ENCODE data around the gene DCAF6.
A peak's percentile ranks its signal among the peaks of the same experiment; 100 is the strongest.
"Not testable (repeated sequence)": the region's sequence is repeated elsewhere in the genome, so short reads cannot be mapped to it uniquely, and the experiment has no call there.

Gene DCAF6

DNA sequence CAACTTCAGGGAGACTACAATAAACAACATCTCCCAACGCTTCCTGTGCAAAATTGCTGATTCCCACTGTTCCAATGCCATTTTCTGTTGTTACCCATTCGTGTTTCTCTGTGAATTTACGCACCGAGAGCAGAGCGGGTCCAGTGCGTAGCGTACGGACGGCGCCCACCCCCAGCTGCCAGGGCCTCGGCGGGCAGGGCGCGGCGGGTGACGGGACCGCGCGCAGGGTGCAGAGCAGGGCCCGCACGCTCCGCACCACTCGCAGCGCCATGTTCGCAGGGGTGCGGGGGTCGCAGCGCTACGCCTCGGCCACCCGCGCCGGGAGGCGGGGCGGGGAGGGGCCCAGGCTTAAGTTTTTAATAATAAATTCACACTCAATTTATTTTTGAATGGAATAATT lies 119.7 kb downstream of the DCAF6 start:
- peaks cover 15% of the 10 kb centered on the region for H3K4me1 Mint-ChIP-seq
- not testable (repeated sequence) for H3K4me3 Mint-ChIP-seq; DNase-seq (ENCODE audit: low spot score in 2 of 2); H3K27me3 Mint-ChIP-seq; H3K27ac Mint-ChIP-seq (ENCODE audit: low read depth); H3K9me3 Mint-ChIP-seq; H3K36me3 Mint-ChIP-seq (ENCODE audit: insufficient read depth)
- ATAC-seq (replicated peaks; ENCODE audit: extremely low read depth, poor library complexity, severe bottlenecking) = peak; percentile 49

DNA sequence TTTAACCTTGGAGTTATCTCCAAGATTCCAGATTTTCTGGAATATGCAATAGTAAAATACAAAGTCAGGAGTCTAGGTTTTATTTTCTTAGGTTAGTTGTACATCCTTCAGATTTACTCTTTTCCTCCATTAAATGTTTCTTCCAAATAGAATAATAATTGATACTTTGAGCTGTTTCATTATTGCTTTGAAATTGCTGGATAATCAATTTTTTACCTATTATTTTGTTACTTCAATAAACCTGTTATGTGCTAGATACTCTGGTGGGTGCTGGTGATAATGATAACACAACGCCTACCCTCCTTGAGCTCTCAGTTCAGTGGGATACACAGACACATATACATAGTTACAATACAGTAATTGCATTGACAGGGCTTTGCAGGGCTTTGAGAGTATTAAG lies 120.9 kb downstream of the DCAF6 start:
- H3K27me3 Mint-ChIP-seq = no peaks in the 10 kb centered on the region
- peaks cover 15% of the 10 kb centered on the region for H3K4me1 Mint-ChIP-seq
- peaks cover 5% of the 10 kb centered on the region for H3K36me3 Mint-ChIP-seq (ENCODE audit: insufficient read depth)
- no peak for DNase-seq (ENCODE audit: low spot score in 2 of 2)
- H3K4me3 Mint-ChIP-seq = no peak overlapping the region
- ATAC-seq (replicated peaks; ENCODE audit: extremely low read depth, poor library complexity, severe bottlenecking) = no peak
- H3K9me3 Mint-ChIP-seq = no peaks in the 10 kb centered on the region
- no peak overlapping the region for H3K27ac Mint-ChIP-seq (ENCODE audit: low read depth)

DNA sequence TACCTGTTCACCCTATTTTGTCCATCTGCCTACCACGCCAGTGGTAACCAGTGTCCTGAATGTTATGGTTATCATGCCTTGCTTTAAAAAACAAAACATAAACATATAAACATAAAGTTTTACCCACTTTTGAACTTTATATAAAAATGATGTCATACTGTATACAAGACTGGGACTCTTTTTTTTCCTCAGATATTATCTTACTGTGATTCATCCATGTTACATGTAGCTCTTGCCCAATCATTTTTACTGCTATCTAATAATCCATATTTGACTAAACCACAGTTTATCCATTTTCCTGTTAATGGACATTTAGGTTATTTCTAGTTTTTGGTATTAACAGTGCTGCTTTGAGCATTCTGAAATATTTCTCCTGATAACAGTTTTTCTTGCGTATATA lies 121.4 kb downstream of the DCAF6 start:
- peaks cover 12% of the 10 kb centered on the region for H3K4me1 Mint-ChIP-seq
- ATAC-seq (replicated peaks; ENCODE audit: extremely low read depth, poor library complexity, severe bottlenecking) (no peak), DNase-seq (ENCODE audit: low spot score in 2 of 2) (no peak)
- no peaks in the 10 kb centered on the region for H3K27me3 Mint-ChIP-seq
- H3K4me3 Mint-ChIP-seq = no peak overlapping the region
- no peaks in the 10 kb centered on the region for H3K9me3 Mint-ChIP-seq
- peaks cover 5% of the 10 kb centered on the region for H3K36me3 Mint-ChIP-seq (ENCODE audit: insufficient read depth)
- no peak overlapping the region for H3K27ac Mint-ChIP-seq (ENCODE audit: low read depth)

DNA sequence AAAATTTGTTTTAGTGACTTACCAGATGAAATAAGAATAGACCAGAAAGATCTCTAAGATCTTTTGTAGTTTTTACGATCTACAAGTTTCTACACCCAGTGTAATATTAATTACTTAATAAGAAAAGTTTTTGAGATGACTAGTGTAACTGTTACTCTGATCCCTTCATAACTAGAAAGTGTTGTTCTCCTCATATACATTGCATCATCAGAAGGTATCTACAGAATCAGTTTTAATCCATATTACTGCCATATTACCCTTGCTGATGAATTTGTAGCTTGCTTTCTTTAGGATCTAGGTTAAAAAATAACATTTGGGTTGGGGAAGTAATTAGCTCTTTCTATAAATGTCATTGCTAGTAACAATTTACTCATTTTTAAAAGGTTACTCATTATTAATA lies 127.7 kb downstream of the DCAF6 start:
- no peaks in the 10 kb centered on the region for H3K27me3 Mint-ChIP-seq
- no peaks in the 10 kb centered on the region for H3K9me3 Mint-ChIP-seq
- H3K4me1 Mint-ChIP-seq = no peaks in the 10 kb centered on the region
- DNase-seq (ENCODE audit: low spot score in 2 of 2) (no peak), ATAC-seq (replicated peaks; ENCODE audit: extremely low read depth, poor library complexity, severe bottlenecking) (no peak)
- no peak overlapping the region for H3K27ac Mint-ChIP-seq (ENCODE audit: low read depth)
- H3K4me3 Mint-ChIP-seq = no peak overlapping the region
- H3K36me3 Mint-ChIP-seq (ENCODE audit: insufficient read depth) = peaks cover 23% of the 10 kb centered on the region

DNA sequence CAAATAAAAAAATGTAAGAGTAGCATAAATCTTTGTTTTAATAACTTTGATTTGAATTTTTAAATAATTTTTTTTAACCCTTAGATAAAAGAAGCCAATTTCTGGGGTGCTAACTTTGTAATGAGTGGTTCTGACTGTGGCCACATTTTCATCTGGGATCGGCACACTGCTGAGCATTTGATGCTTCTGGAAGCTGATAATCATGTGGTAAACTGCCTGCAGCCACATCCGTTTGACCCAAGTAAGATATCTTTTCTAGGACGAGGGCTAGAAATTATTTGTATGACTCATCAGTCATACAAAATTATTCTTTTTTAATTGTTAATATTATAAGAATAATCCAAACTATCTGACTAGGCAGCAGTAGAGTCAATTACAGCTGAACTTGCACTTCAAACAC lies 129.0 kb downstream of the DCAF6 start:
- Mint-ChIP-seq H3K4me1 (no peaks in the 10 kb centered on the region), H3K27ac (ENCODE audit: low read depth) (no peak overlapping the region), H3K4me3 (no peak overlapping the region), H3K27me3 (no peaks in the 10 kb centered on the region), H3K9me3 (no peaks in the 10 kb centered on the region), H3K36me3 (ENCODE audit: insufficient read depth) (peaks cover 30% of the 10 kb centered on the region)
- no peak for DNase-seq (ENCODE audit: low spot score in 2 of 2)
- no peak for ATAC-seq (replicated peaks; ENCODE audit: extremely low read depth, poor library complexity, severe bottlenecking)

DNA sequence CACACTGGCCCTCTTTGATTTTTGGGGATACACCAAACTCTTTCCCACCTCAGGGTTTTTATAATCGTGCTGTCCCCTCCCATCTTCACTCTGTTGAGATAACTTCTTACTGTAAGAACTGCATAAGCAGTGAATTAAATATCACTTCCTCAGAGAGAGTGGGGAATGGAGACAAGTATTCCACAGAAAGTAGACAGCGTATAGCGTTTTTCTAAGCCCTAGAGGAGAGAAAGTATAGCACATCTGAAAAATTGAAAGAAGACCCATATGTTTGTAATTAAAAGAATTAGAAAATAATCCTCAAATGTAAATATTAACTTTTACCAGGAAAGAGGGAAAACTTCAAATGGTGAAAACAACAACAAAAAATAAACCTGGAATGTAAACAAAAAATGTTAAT lies 132.9 kb downstream of the DCAF6 start:
- H3K36me3 Mint-ChIP-seq (ENCODE audit: insufficient read depth) = peaks cover 32% of the 10 kb centered on the region
- no peaks in the 10 kb centered on the region for H3K27me3 Mint-ChIP-seq
- H3K4me1 Mint-ChIP-seq = no peaks in the 10 kb centered on the region
- no peak overlapping the region for H3K4me3 Mint-ChIP-seq
- no peaks in the 10 kb centered on the region for H3K9me3 Mint-ChIP-seq
- no peak overlapping the region for H3K27ac Mint-ChIP-seq (ENCODE audit: low read depth)
- no peak for DNase-seq (ENCODE audit: low spot score in 2 of 2)
- ATAC-seq (replicated peaks; ENCODE audit: extremely low read depth, poor library complexity, severe bottlenecking) = no peak

DNA sequence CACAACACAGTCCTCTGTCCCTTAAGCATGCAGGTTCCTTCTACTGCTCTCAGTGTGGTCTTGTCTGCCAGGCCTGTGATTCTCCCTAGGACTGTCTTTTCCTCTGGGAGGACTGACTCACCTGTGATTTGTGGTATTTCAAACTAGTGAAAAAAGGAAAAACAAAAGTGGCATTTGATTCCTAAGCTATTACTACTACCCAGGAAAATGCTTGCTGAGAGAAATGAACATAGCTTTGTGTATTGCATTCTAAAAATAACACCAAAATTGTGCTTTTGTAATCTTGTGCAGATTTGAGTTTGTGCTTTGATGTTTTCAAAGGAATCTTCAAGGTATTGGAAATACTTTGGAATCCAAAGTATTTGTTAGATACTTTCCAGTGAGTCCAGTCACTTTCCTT lies 143.3 kb downstream of the DCAF6 start:
- H3K9me3 Mint-ChIP-seq = no peaks in the 10 kb centered on the region
- no peaks in the 10 kb centered on the region for H3K27me3 Mint-ChIP-seq
- H3K4me1 Mint-ChIP-seq = no peaks in the 10 kb centered on the region
- ATAC-seq (replicated peaks; ENCODE audit: extremely low read depth, poor library complexity, severe bottlenecking) = no peak
- no peak overlapping the region for H3K27ac Mint-ChIP-seq (ENCODE audit: low read depth)
- DNase-seq (ENCODE audit: low spot score in 2 of 2) = no peak
- peaks cover 13% of the 10 kb centered on the region for H3K36me3 Mint-ChIP-seq (ENCODE audit: insufficient read depth)
- no peak overlapping the region for H3K4me3 Mint-ChIP-seq

DNA sequence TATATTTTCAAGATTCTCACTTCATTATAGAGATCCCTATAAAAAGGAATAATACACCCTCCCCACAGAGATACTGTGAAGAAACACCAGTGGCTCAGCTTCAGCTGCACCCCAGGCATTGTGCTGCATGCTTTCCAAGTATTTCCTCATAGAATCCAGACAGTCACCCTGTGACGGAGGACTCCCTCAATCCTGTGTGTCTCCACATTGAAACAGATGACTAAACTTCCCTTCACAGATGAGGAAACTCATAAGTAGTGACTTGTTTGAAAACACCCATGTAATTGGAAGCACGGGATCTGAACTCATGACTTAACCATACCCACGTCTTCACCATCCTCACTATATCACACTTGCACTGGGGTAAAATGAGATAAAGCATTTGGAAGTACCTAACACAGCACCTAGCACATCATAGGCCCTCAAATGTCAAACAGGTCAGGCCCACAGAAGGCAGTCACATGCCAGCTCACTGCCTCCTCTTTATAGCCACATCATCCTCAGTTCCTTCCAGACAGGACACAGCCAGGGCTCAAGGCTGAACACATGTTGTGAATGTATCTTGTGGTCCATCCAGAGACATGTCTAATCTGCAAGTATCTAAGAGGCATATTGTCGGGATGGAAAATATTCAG lies 145.0 kb downstream of the DCAF6 start:
- no peaks in the 10 kb centered on the region for H3K4me1 Mint-ChIP-seq
- H3K36me3 Mint-ChIP-seq (ENCODE audit: insufficient read depth) = peaks cover 7% of the 10 kb centered on the region
- H3K27me3 Mint-ChIP-seq = no peaks in the 10 kb centered on the region
- ATAC-seq (replicated peaks; ENCODE audit: extremely low read depth, poor library complexity, severe bottlenecking) (no peak), DNase-seq (ENCODE audit: low spot score in 2 of 2) (no peak)
- no peak overlapping the region for H3K27ac Mint-ChIP-seq (ENCODE audit: low read depth)
- H3K4me3 Mint-ChIP-seq = no peak overlapping the region
- H3K9me3 Mint-ChIP-seq = no peaks in the 10 kb centered on the region

DNA sequence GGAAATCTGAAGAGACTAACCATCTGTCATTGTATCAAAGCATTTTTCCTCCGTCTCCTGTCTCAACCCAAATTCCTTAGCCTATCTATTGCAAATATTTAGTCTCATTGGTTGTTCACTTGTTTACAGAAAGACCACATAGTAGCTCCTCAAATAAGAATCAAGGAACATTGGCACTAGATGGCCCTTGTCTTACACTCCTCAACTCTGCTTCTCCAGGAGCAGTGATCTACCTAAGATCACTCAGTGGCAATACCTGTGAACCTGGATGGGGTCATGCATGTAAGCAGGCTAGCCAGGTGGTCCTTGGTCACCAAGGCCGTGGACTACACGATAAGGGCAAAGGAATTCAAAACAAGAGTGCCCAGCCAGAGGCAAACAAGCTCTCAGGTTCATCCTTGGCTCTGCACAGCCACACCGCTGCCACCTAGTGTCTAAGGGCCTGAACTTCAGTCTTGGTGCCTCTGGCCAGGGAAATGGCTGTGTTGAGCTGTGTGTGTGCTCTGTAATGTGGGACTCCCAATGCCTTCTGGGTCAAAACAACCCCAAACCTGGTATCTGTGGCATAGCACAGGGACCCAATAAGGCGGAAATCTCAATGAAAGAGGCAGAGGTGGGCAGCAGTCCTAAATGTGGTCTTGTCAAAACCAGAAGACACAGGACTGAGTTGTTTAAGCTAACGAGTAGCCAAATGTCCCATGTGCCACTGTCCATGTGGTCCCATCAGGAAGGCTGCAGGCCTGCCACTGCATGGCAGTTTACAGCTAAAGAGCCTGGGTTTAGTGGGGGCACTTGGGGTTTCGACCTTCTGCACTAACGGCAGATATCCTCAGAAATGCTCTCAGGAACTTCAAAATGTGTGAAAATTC lies 145.8 kb downstream of the DCAF6 start:
- peak; percentile 74 for ATAC-seq (replicated peaks; ENCODE audit: extremely low read depth, poor library complexity, severe bottlenecking)
- peaks cover 4% of the 10 kb centered on the region for H3K36me3 Mint-ChIP-seq (ENCODE audit: insufficient read depth)
- H3K27ac Mint-ChIP-seq (ENCODE audit: low read depth) = no peak overlapping the region
- H3K4me3 Mint-ChIP-seq = no peak overlapping the region
- H3K27me3 Mint-ChIP-seq = no peaks in the 10 kb centered on the region
- H3K4me1 Mint-ChIP-seq = no peaks in the 10 kb centered on the region
- DNase-seq (ENCODE audit: low spot score in 2 of 2) = peak; percentile 35 to 47
- no peaks in the 10 kb centered on the region for H3K9me3 Mint-ChIP-seq

DNA sequence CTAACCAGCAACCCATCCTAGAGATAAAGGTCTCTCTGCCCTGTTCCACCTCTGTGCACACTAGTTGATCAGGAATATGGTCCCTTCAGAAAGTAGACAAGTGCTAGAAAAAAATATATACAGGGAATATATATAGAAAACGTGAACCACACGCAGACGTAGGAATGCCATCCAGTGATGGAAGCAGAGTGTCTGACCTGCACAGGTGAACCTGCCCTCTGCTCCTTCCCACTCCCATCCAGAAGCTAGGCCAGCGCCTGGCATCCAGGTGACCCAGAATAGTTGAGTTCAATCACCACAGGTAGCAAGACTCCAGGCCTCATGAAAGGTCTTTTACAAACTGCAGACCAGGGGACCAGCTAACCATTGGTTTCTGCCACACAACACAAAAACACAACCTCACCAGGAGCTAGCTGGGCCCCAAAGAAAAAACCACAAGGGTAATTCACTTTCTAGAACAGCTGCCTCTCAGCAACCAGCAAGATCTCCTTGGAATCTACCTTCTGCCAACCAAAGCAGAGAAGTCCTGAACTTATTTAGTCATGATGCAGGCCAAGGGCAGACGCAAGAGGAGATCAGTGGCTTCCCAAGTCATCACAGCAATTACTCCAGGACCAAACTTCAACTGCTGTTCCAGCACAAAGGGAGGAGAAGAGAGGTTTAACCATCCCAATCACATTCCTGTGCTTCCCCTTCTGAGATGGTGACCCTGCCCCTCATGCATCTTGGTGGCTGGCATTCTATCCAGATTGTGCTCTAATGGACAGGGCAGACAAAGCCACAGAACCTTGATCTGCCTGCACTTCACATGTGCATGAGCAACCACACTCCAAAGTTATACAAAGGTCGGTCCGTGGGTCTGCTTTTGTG lies 147.2 kb downstream of the DCAF6 start:
- no peaks in the 10 kb centered on the region for H3K4me1 Mint-ChIP-seq
- ATAC-seq (replicated peaks; ENCODE audit: extremely low read depth, poor library complexity, severe bottlenecking) = no peak
- no peak for DNase-seq (ENCODE audit: low spot score in 2 of 2)
- H3K27ac Mint-ChIP-seq (ENCODE audit: low read depth) = no peak overlapping the region
- H3K27me3 Mint-ChIP-seq = no peaks in the 10 kb centered on the region
- no peaks in the 10 kb centered on the region for H3K9me3 Mint-ChIP-seq
- H3K4me3 Mint-ChIP-seq = no peak overlapping the region
- H3K36me3 Mint-ChIP-seq (ENCODE audit: insufficient read depth) = peaks cover 3% of the 10 kb centered on the region

DNA sequence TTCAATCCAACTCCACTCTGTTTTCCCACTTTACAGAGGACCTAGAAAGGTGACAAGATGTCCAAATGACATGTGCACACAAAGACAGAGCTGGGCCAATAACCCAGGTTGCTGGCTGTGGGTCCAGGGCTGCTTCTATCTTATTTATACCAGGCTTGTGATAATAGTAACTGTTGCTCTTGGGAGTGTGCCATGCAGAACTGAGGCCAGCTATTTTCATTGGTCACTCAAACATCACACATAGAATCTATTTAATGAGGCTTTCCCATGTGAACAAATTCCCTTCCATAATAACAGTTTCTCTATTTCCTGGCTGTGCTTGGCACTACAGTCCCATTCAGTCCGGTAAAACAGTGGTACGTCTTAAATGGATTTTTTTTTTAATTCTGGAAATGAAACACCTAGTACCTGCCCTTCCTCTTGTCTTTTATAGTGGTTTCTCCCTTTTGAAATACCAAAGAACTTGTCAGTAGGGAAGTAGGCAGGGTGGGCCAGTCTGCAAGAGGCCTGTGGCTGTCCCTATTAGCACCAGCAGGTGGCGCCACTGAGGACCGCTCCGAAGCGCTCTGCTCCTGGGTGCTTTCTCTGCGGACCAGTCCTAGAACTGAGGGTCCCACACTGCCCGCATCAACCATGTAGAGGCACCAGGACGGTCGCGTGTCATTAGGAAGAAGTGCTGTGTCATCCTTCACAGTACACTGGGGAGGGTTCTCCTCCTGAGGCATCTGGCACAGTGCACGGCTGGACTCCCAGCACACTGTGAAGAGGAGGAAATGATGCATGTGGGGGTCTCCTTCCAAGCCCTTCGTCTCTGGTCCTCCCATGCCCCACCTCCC lies 148.1 kb downstream of the DCAF6 start:
- Mint-ChIP-seq H3K4me3 (no peak overlapping the region), H3K4me1 (no peaks in the 10 kb centered on the region), H3K27me3 (no peaks in the 10 kb centered on the region), H3K27ac (ENCODE audit: low read depth) (no peak overlapping the region), H3K9me3 (no peaks in the 10 kb centered on the region), H3K36me3 (ENCODE audit: insufficient read depth) (no peaks in the 10 kb centered on the region)
- ATAC-seq (replicated peaks; ENCODE audit: extremely low read depth, poor library complexity, severe bottlenecking) (peak; percentile 51), DNase-seq (ENCODE audit: low spot score in 2 of 2) (peak; percentile 30 to 39)

DNA sequence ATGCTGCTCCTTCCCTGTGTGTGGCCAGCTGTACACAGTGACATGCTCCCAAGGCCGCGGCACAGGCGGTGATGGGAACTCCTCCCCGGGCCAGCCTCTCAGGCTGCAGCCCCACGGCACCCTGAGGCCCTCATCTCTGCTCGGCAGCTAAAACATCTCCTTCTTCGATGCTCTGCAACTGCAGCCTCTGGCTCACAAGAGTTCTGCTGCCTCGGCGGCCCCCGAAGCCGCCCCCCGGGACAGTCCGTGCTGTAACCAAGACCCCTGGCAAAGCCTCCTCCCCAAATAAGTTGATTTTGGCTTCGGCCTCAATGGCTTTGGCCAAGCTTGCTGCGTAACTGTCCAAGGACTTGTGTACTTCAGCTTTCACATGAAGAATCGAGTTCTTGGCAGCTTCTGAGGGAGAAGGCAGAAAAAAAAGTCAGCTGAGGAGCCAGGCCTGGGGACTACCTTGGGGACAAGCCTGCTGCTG lies 149.0 kb downstream of the DCAF6 start:
- no peaks in the 10 kb centered on the region for H3K9me3 Mint-ChIP-seq
- H3K27me3 Mint-ChIP-seq = peaks cover 2% of the 10 kb centered on the region
- no peaks in the 10 kb centered on the region for H3K36me3 Mint-ChIP-seq (ENCODE audit: insufficient read depth)
- H3K4me3 Mint-ChIP-seq = no peak overlapping the region
- H3K4me1 Mint-ChIP-seq = no peaks in the 10 kb centered on the region
- ATAC-seq (replicated peaks; ENCODE audit: extremely low read depth, poor library complexity, severe bottlenecking) (no peak), DNase-seq (ENCODE audit: low spot score in 2 of 2) (no peak)
- no peak overlapping the region for H3K27ac Mint-ChIP-seq (ENCODE audit: low read depth)
